ENCODE data around the gene DUSP21. TPM values are rescaled to one million over a fixed set of nuclear protein-coding genes. Genes with fewer than 3 reads are reported as not detected.
A peak's percentile ranks its signal among the peaks of the same experiment; 100 is the strongest.

The DUSP21 gene
- total RNA-seq, 6 experiments from 2014 or later: not detected

DNA sequence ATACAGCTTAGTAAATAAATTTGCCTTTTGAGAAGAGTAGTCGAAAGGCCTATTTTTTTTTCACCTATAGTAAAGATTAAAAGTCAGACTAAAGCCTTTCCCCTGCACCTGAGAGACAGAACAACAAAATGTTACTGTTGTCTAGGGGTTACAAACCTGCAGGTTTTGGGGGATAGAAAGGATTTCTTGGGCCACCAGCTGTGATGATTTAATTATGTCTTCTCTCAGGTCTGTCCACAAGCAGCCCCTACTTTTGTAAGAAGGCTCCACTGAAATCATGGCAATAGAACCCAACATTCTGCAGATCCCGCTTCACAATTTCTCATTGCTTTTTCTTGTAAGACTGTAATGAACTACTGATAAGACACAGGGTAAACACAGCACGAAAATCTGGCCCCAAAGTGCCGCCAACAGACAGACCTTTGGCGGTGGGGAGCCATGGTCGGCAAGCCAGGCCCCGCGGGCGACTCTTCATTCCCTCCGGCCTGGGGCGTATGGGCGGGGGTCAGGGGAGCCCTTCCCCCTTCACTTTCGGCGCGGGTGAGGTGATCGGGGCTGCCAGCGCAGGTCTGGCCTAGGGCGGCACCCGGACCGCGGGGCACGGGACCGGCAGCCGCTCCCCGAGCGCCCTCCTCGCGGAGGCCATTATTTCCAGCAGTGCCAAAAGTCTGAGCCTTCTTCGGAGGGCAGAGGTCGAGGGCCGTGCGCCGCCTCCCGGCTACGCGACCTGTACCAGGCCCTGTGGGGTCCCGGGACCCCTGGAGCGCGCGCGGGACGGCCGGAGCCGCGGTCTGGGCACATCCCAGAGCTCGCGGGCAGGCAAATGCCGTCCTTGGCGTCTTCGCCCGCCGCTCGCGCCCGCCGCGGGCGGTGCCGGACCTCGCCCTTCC, 28.4 kb downstream of the DUSP21 start:
- Histone ChIP-seq H3K27me3 (no peaks in the 10 kb centered on the region), H3K9me3 (no peaks in the 10 kb centered on the region), H3K36me3 (no peaks in the 10 kb centered on the region), H3K4me3 (peak overlapping the region; percentile 71 to 87 (median 81)), H3K4me1 (peaks cover 0 to 16% (median 7%) of the 10 kb centered on the region in 4 donors), H3K27ac (peak overlapping the region; percentile 98 to 99 (median 98))
- intact Hi-C loops (cut with DNase I): no loop called here
- WGBS (ENCODE audit: insufficient coverage, low coverage, low lambda C conversion rate, missing lambda C conversion rate): 2% methylated on average over 7 of the region's 60 CpGs
- DNase-seq (peak in 1 of 3 donors; percentile 81), ATAC-seq (peak; percentile 26 to 55 (median 52))
- TF ChIP-seq POLR2A (IDR thresholded peaks at IDR 0.05): no peak
- TF ChIP-seq, protein P1, sequence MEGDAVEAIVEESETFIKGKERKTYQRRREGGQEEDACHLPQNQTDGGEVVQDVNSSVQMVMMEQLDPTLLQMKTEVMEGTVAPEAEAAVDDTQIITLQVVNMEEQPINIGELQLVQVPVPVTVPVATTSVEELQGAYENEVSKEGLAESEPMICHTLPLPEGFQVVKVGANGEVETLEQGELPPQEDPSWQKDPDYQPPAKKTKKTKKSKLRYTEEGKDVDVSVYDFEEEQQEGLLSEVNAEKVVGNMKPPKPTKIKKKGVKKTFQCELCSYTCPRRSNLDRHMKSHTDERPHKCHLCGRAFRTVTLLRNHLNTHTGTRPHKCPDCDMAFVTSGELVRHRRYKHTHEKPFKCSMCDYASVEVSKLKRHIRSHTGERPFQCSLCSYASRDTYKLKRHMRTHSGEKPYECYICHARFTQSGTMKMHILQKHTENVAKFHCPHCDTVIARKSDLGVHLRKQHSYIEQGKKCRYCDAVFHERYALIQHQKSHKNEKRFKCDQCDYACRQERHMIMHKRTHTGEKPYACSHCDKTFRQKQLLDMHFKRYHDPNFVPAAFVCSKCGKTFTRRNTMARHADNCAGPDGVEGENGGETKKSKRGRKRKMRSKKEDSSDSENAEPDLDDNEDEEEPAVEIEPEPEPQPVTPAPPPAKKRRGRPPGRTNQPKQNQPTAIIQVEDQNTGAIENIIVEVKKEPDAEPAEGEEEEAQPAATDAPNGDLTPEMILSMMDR (IDR thresholded peaks at IDR 0.05): no peak

DNA sequence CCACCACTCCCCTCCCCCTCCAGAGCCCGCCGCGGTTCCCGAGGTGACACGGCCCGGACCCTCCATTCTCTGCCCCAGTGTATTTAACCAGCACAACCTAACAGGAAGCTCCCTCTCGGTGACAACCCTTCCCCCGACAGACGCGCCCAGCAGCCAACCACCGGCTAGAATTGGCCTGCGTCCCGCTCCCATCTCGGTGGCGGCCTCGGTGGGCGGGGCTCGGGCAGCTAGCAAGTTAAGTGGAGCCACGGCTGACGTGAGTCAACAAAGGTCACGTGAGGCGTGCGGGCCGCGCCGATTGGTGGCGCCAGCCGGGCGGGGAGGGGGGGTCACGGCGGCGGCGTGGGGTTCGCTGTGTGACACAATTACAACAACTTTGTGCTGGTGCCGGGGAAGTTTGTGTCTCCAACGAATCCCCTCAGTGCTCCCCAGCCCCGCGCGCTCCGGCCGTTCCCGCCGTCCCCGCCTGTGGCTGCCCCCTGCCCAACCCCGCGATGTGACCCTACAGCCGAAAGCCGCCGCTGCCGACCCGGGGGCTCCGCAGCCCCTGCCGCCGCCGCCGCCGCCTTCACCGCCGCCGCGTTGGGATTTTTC, 29.1 kb downstream of the DUSP21 start, which contains the start of gene KDM6A:
Gene KDM6A, plus strand, starts transcription at position 368 of the 594 bp plus-strand sequence. CDS start 364 bp downstream, outside the sequence.
- DNase-seq (peak; percentile 97 to 100 (median 100)), ATAC-seq (peak; percentile 85 to 93 (median 90))
- Histone ChIP-seq H3K4me3 (peak within 1 kb of the TSS; percentile 71 to 87 (median 81)), H3K36me3 (no peaks in the 10 kb centered on the region), H3K9me3 (no peaks in the 10 kb centered on the region), H3K27ac (peak within 1 kb of the TSS; percentile 98 to 99 (median 98)), H3K27me3 (no peaks in the 10 kb centered on the region), H3K4me1 (peaks cover 0 to 17% (median 7%) of the 10 kb centered on the region in 4 donors)
- 0% methylated on average over 5 of the region's 61 CpGs for WGBS (ENCODE audit: insufficient coverage, low coverage, low lambda C conversion rate, missing lambda C conversion rate)
- TF ChIP-seq POLR2A (IDR thresholded peaks at IDR 0.05): peak; percentile 89
- TF ChIP-seq, protein P1 (IDR thresholded peaks at IDR 0.05): no peak
- intact Hi-C loops (cut with DNase I): no loop called here

GRCh38 chrX:44873415-44874276, 29.8 kb downstream of the DUSP21 start:
- 1% methylated on average over 16 of the region's 99 CpGs for WGBS (ENCODE audit: insufficient coverage, low coverage, low lambda C conversion rate, missing lambda C conversion rate)
- DNase-seq (peak; percentile 56 to 79 (median 60)), ATAC-seq (peak; percentile 9 to 27 (median 14))
- Histone ChIP-seq H3K27me3 (no peaks in the 10 kb centered on the region), H3K27ac (peak overlapping the region; percentile 98 to 99 (median 98)), H3K36me3 (no peaks in the 10 kb centered on the region), H3K4me3 (peak overlapping the region; percentile 71 to 87 (median 81)), H3K4me1 (peaks cover 0 to 24% (median 10%) of the 10 kb centered on the region in 4 donors), H3K9me3 (no peaks in the 10 kb centered on the region)
- intact Hi-C loops (cut with DNase I): no loop called here
- TF ChIP-seq, protein P1 (IDR thresholded peaks at IDR 0.05): no peak
- peak; percentile 22 for TF ChIP-seq POLR2A (IDR thresholded peaks at IDR 0.05)
